DMS153 treated with DMSO at 0.1 percent for 48 hours (cell line): ENCODE data around the gene TAS2R41.

ENCODE experiments used
- DNase-seq: peaks from one replicate; lab custom pipeline; 2025; ENCODE audit not compliant: unreplicated experiment; lab: John Stamatoyannopoulos, UW

The TAS2R41 gene

DNA sequence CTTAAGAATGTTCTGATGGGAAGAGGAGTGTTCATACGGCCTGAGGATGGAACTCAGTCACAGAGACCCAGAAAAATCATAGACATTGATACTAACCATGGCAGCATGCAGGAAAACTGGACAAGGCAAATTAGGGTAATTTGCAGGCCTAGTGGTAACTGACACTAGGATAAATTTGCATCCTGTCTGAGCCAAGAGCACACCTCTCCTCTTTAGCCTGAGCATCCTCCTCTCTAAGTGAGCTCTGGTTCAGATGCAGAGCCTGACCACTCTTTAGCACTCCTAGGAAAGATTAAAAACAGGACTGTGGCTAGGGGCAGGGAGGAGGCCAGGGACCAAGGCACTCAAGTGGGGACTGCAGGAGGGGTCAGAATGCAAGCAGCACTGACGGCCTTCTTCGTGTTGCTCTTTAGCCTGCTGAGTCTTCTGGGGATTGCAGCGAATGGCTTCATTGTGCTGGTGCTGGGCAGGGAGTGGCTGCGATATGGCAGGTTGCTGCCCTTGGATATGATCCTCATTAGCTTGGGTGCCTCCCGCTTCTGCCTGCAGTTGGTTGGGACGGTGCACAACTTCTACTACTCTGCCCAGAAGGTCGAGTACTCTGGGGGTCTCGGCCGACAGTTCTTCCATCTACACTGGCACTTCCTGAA is at the start of gene TAS2R41:
Gene TAS2R41, plus strand, starts transcription at position 373 of the 650 bp plus-strand sequence. Its CDS starts 0 bp downstream, at position 373.
- DNase-seq: no peak

GRCh38 chr7:143429770-143430698 is 47.6 kb upstream of the TAS2R41 start:
- DNase-seq: no peak

DNA sequence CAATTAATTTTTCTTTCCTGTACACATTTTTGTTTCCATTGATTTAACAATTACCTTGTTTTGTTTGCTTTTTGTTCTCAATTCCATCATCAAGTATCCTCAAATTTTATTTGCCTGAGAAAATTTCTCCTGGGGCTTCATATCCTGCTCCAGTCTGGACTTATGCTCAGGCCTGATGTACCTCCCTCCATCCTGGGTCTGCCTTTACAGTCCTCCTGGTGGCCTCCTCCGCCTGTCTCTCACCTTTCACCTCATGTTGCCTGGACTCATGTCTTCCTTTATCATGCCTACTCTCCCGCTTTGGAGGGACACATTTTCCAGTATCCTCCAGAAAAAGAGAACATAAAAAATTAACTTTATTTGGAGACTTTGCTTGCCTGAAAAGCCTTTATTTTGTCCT is 46.6 kb upstream of the TAS2R41 start:
- DNase-seq: no peak

GRCh38 chr7:143433759-143434158 is 43.9 kb upstream of the TAS2R41 start:
- DNase-seq: no peak

DNA sequence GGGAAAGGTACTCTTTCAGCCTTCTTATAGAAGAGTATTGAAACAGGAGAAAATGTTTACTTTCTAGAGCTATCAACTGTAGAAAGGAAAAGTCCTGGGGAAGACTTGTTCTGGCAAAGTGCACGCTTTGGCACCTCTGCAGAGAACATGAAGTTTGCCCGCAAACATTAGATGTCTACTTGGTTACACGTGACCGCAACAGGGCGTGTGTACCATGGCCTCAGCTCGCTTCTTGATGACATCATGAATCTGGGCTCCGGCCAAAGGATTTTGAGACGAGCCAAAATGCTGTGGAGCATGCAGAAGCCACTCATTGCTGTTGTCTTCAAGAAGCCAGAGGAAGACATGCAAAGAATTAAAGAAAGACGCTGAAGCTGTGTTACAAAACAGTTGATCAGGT is 43.0 kb upstream of the TAS2R41 start:
- no peak for DNase-seq

DNA sequence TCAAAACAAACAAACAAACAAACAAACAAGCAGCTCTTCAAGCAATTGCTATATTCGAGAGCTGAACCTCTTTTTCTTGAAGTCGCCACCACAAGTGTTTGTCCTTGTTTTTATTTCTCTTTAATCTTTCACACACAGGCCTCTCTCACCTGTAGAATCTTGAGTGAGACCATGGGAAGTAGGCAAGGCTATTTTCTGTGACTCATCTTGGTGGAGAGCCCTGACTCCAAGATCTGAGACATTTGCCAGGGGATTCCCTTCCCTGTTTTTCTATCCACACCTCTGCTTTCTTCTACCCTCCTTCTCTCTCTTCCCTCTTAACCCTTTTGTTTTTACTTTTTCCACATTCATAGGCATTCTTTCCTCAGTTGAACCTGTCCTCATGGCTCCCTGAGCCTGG is 42.4 kb upstream of the TAS2R41 start:
- DNase-seq: no peak

- no peak for DNase-seq
Observed at GRCh38 chr7:143436325-143436946, 41.2 kb upstream of the TAS2R41 start.

DNA sequence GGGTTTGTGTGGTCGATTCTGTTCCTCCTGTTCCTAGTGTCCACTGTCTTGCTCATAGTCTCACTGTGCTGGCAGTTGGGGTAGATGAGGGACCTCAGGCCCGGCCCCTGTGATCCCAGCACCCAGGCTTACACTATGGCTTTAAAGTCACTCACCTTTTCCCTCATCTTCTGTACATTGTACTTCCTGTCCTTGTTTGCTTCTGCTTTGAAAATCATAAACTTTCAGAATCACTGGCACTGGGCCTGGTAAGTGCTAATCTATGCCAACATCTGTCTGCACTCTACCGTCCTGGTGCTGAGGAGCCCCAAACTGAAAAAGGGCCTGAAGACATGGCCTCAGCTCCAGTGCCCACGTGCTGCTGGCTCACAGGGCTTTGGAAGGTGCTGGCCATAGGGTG is 40.1 kb upstream of the TAS2R41 start:
- no peak for DNase-seq

- no peak for DNase-seq
Observed at GRCh38 chr7:143439866-143440265, 37.8 kb upstream of the TAS2R41 start.

DNA sequence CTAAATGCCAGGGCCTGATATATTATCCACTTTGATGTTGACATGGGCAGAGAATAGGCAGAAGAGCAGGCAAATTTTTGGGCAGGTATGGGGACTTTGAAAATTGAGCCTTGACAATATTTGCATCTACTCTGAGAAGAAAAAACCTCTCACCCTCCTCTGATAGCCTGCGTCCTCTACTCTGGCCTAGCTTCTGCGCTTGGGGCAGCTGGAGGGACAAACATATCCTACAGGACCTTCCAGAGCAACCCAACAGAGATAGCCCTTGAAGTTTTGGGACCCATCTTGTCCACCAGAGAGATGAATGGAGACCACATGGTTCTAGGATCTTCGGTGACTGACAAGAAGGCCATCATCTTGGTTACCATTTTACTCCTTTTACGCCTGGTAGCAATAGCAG is 34.5 kb upstream of the TAS2R41 start, which contains the start of gene TAS2R60:
Gene TAS2R60, plus strand, starts transcription at position 301 of the 400 bp plus-strand sequence. Its CDS starts 0 bp downstream, at position 301.
- DNase-seq: no peak

DNA sequence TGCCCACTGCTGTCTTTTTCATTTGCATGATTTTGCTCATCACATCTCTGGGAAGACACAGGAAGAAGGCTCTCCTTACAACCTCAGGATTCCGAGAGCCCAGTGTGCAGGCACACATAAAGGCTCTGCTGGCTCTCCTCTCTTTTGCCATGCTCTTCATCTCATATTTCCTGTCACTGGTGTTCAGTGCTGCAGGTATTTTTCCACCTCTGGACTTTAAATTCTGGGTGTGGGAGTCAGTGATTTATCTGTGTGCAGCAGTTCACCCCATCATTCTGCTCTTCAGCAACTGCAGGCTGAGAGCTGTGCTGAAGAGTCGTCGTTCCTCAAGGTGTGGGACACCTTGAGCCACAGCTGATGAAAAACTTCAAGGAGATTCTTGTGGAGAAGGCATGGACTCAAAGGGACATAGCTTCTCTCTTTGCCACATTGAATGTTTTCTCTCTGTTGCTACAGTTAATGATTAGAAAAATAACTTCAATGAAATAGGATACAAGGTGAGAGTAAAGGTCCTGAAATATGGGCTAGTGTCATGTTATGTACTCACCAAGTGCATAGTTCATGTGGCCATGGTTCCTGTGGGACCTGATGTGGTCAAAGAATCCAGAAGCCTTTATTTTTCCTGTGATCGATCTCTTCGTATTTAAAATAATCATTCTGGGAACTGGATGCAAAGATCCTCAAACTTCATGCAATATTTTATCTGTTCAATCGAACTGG is 33.5 kb upstream of the TAS2R41 start:
- no peak for DNase-seq

GRCh38 chr7:143444785-143445184 is 32.9 kb upstream of the TAS2R41 start:
- DNase-seq: no peak

DNA sequence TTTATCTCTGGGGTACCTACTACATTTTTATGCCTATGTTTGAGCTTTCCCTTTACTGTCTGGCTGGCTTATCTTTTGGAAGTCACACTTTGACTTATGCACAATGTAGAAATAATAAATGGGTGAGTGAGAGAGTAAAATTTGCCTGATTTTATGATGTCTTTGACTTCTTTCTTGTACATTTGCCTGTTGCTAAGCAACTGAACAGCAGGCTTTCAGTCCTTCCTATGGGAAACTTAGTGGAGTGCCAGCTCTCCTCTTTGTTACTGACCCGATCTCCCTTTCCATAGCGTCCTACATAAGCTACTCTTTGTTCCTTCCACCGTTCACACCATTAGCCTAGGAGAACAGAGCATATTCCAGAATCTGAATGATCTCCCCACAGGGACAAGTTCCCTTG is 30.2 kb upstream of the TAS2R41 start:
- DNase-seq: no peak

DNA sequence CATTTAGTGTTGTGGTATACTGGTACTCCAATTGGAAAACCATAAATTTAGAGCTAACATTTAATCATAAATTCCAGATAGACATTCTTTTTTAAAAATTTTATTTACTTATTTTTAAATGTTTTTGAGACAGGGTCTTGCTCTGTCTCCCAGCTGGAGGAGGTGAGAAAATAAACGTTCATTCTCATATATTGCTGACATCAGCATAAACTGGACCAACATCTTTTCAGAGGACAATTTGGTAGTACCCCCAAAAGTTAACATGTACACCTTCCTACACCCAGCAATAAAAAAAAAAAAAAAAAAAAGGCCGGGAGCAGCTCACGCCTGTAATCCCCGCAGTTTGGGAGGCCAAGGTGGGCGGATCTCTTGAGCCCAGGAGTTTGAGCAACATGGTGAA is 29.2 kb upstream of the TAS2R41 start:
- DNase-seq: no peak

- DNase-seq: no peak
Observed at GRCh38 chr7:143449793-143450192, 27.9 kb upstream of the TAS2R41 start.

- no peak for DNase-seq
Observed at GRCh38 chr7:143451122-143451521, 26.6 kb upstream of the TAS2R41 start.

DNA sequence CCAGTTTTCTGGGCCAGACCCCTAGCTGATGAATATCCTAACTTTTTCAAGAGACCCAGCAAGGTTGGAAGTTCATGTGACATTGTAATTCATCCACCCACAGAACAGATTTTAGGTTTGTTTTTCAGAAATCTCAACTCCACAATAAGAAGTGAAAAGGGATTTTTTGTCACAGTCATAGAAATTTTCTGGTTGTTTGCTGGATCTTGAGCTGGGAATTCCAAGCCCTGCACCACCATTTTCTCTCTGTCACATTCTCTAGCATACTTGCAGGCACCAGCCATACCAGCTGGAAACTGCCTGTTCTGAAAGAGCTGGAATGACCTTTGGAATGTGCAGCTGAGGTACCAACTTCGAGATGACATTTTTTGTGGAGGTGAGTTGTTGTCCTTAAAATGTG is 25.9 kb upstream of the TAS2R41 start:
- DNase-seq: no peak

DNA sequence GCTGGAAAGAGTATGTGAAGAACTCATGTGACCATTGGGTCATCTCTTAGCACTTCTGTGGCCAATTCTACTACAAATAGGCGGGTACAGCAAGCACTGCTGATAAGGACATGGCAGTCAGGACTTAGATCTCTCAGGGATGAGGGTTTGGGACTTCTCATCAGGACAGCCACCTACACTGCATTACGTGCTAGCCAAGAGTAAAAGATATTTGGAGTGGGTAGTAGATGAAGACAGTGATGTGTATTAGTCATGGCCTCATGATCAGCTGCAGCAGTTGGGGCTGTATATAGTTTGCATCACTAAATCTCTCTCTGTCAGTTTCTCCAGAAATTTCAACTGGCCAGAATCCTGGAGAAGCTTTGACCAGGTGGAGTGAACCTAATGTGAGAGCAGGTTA is 25.2 kb upstream of the TAS2R41 start:
- no peak for DNase-seq

- no peak for DNase-seq
Observed at GRCh38 chr7:143454091-143454680, 23.5 kb upstream of the TAS2R41 start.

GRCh38 chr7:143455491-143455890 is 22.2 kb upstream of the TAS2R41 start:
- no peak for DNase-seq

DNA sequence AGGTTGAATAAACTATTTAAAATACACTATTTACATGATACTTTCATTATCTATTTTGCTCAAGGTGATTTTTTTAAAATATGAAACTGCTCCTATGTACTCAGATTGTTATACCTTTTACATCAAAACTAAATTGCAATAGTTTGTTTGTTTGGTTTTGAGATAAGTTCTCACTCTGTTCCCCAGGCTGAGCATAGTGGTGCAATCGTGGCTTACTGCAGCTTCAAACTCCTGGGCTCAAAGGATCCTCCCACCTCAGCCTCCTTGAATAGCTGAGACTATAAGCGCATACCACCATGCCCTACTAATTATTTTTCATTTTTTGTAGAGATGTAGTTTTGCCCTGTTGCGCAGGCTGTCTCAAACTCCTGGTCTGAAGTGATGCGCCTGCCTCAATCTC is 21.7 kb upstream of the TAS2R41 start:
- DNase-seq: no peak
